GM19043 (cell line): ENCODE measurements around the gene TMEM170A.
A peak's percentile ranks its signal among the peaks of the same experiment; 100 is the strongest.
"Not testable (repeated sequence)": the region's sequence is repeated elsewhere in the genome, so short reads cannot be mapped to it uniquely, and the experiment has no call there.

Experiments used
- ATAC-seq: cut with Tn5 transposase; IDR thresholded peaks from one replicate; pipeline ENCODE4 v1.9.1; 2021; ENCODE audit warnings: low read depth; ENCODE audit not compliant: unreplicated experiment

Gene TMEM170A

GRCh38 chr16:75464122-75464918 lies at the start of gene TMEM170A:
TSS of gene TMEM170A (minus strand) at chr16:75464689. CDS start at chr16:75464600, 89 bp downstream.
- ATAC-seq, result peak; percentile 90

GRCh38 chr16:75506574-75506973 lies 42.1 kb upstream of the TMEM170A start:
- no peak for ATAC-seq

GRCh38 chr16:75506107-75506506 lies 41.6 kb upstream of the TMEM170A start:
- no peak for ATAC-seq

GRCh38 chr16:75503801-75504200 lies 39.3 kb upstream of the TMEM170A start:
- ATAC-seq, result no peak

GRCh38 chr16:75502916-75503605 lies 38.6 kb upstream of the TMEM170A start:
- ATAC-seq, result no peak

GRCh38 chr16:75501820-75502219 lies 37.3 kb upstream of the TMEM170A start:
- not testable (repeated sequence) for ATAC-seq

- no peak for ATAC-seq
Measured at GRCh38 chr16:75501359-75501758, 36.9 kb upstream of the TMEM170A start.

- not testable (repeated sequence) for ATAC-seq
Measured at GRCh38 chr16:75498605-75499322, 34.3 kb upstream of the TMEM170A start.

- no peak for ATAC-seq
Measured at GRCh38 chr16:75497558-75497957, 33.1 kb upstream of the TMEM170A start.

GRCh38 chr16:75495076-75495674 lies 30.7 kb upstream of the TMEM170A start, which contains the start of gene CHST6:
TSS of gene CHST6 (minus strand) at chr16:75495441. CDS start at chr16:75479828, 15,613 bp downstream.
- no peak for ATAC-seq

- ATAC-seq, result no peak
Measured at GRCh38 chr16:75494661-75495075, 30.2 kb upstream of the TMEM170A start.

- no peak for ATAC-seq
Measured at GRCh38 chr16:75494184-75494583, 29.7 kb upstream of the TMEM170A start.

- ATAC-seq, result no peak
Measured at GRCh38 chr16:75491876-75492275, 27.4 kb upstream of the TMEM170A start.

- ATAC-seq, result no peak
Measured at GRCh38 chr16:75488322-75488721, 23.8 kb upstream of the TMEM170A start.

GRCh38 chr16:75486676-75487313 lies 22.3 kb upstream of the TMEM170A start:
- peak; percentile 44 for ATAC-seq

- ATAC-seq, result no peak
Measured at GRCh38 chr16:75486014-75486675, 21.7 kb upstream of the TMEM170A start.

- ATAC-seq, result no peak
Measured at GRCh38 chr16:75485230-75486013, 20.9 kb upstream of the TMEM170A start.

GRCh38 chr16:75483222-75483621 lies 18.7 kb upstream of the TMEM170A start:
- ATAC-seq, result no peak
